K562 (cell line): ENCODE data around the gene API5. TPM values are rescaled to one million over a fixed set of nuclear protein-coding genes. Genes with fewer than 3 reads are reported as not detected.

ENCODE experiments used
- CBX3 ChIP-seq, 2 experiments: IDR thresholded peaks; 1 replicate in 1 of 2; 2 replicates in 1 of 2; pipeline ENCODE4 v1.6.1; 2012; ENCODE audit warnings: inconsistent platforms in 2 of 2, low read length in 2 of 2, borderline replicate concordance in 1 of 2, control low read depth in 1 of 2
- CHCHD3 ChIP-seq: fragments of 250-450 bp; sonication (Bioruptor Pico); IDR thresholded peaks from 2 replicates; pipeline ENCODE4 v2.1.2; 2022; ENCODE audit warnings: mild to moderate bottlenecking
- FOXK1 ChIP-seq: sonication (generic); formaldehyde crosslinking; IDR thresholded peaks from 2 replicates; pipeline ENCODE4 v1.8.0; 2022; ENCODE audit warnings: missing genetic modification reagents, mild to moderate bottlenecking, borderline replicate concordance
- FUS ChIP-seq: fragments of 200-400 bp; formaldehyde crosslinking; optimal IDR thresholded peaks from 2 replicates; pipeline ENCODE3; 2017; ENCODE audit warnings: low read depth, low read length
- HDAC2 ChIP-seq: fragments of 450-650 bp; IDR thresholded peaks from 2 replicates; pipeline ENCODE4 v1.6.1; 2016; ENCODE audit warnings: mild to moderate bottlenecking
- MEIS2 ChIP-seq: fragments of 450-650 bp; IDR thresholded peaks from 2 replicates; pipeline ENCODE4 v1.6.1; 2014; ENCODE audit warnings: mild to moderate bottlenecking; ENCODE audit not compliant: partially characterized antibody
- NCOA2 ChIP-seq, 2 experiments: fragments of 450-650 bp; IDR thresholded peaks; 2 replicates each; pipeline ENCODE4 v1.6.1; 2018; ENCODE audit warnings: mild to moderate bottlenecking in 2 of 2, moderate library complexity in 1 of 2; ENCODE audit not compliant: partially characterized antibody in 2 of 2
- NCOA6 ChIP-seq: fragments of 450-650 bp; IDR thresholded peaks from 2 replicates; pipeline ENCODE4 v1.6.1; 2017; ENCODE audit warnings: mild to moderate bottlenecking
- TOE1 ChIP-seq, 2 experiments: fragments of 450-650 bp in 1 of 2; sonication (generic) in 1 of 2; formaldehyde crosslinking in 1 of 2; IDR thresholded peaks; 2 replicates each; pipeline versions ENCODE4 v1.7.1 to v1.8.0; 2016 to 2022; ENCODE audit warnings: borderline replicate concordance in 2 of 2, mild to moderate bottlenecking in 2 of 2, antibody characterized with exemption in 1 of 2, inconsistent platforms in 1 of 2, low read depth in 1 of 2, missing genetic modification reagents in 1 of 2, moderate library complexity in 1 of 2
- ZNF24 ChIP-seq: fragments of 450-650 bp; IDR thresholded peaks from 2 replicates; pipeline ENCODE4 v1.6.1; 2016
- polyA plus RNA-seq, 8 experiments: library from polyadenylated mRNA; depleted of rRNA in 4 of 8; stranded (reverse) in 5 of 8; unstranded in 3 of 8; fragments of >200 nt; fragmentation: Nextera tagmentation in 2 of 8; fragmentation: Illumina TruSeq in 1 of 8; extraction: Ambion mirVana in 2 of 8; extraction: Trizol in 1 of 8; gene quantifications; 2 replicates each; pipeline versions ENCODE4 v1.2.1 to v1.2.3, GENCODE V29; 2011 to 2014; ENCODE audit warnings: inconsistent platforms in 1 of 8, missing spikeins in 1 of 8
- total RNA-seq, 7 experiments: library from RNA; depleted of rRNA in 6 of 7; stranded (reverse); fragments of >200 nt in 6 of 7; fragmentation: Illumina TruSeq in 2 of 7; extraction: Trizol in 2 of 7; gene quantifications; 2 replicates each; pipeline versions ENCODE4 v1.2.1 to v1.2.3, GENCODE V29; 2011 to 2021; ENCODE audit warnings: low replicate concordance in 1 of 7
- TF ChIP-seq, protein P1 (sequence below): sonication (generic); formaldehyde crosslinking; IDR thresholded peaks from 2 replicates; pipeline ENCODE4 v1.8.0; 2022; ENCODE audit warnings: mild to moderate bottlenecking, missing genetic modification reagents, borderline replicate concordance
- TF ChIP-seq, protein P2 (sequence below): sonication (generic); formaldehyde crosslinking; IDR thresholded peaks from 2 replicates; pipeline ENCODE4 v1.8.0; 2023; ENCODE audit warnings: mild to moderate bottlenecking, missing genetic modification reagents
- TF ChIP-seq, protein P3 (sequence below): sonication (generic); formaldehyde crosslinking; IDR thresholded peaks from 2 replicates; pipeline ENCODE4 v1.9.0; 2022; ENCODE audit warnings: mild to moderate bottlenecking, missing genetic modification reagents
- TF ChIP-seq, protein P4 (sequence below): fragments of 250-450 bp; sonication (Bioruptor Pico); IDR thresholded peaks from 2 replicates; pipeline ENCODE4 v1.9.0; 2021; ENCODE audit warnings: mild to moderate bottlenecking, inconsistent platforms
- TF ChIP-seq, protein P5 (sequence below): sonication (generic); formaldehyde crosslinking; IDR thresholded peaks from 2 replicates; pipeline ENCODE4 v1.8.1; 2023; ENCODE audit warnings: mild to moderate bottlenecking, missing genetic modification reagents

Gene API5
- total and polyA plus RNA-seq, 9 of the 15 experiments (the other 6 are each of a cell fraction or from before 2014, with no cell fraction given), result 59.8 to 146 (median 123) TPM

DNA sequence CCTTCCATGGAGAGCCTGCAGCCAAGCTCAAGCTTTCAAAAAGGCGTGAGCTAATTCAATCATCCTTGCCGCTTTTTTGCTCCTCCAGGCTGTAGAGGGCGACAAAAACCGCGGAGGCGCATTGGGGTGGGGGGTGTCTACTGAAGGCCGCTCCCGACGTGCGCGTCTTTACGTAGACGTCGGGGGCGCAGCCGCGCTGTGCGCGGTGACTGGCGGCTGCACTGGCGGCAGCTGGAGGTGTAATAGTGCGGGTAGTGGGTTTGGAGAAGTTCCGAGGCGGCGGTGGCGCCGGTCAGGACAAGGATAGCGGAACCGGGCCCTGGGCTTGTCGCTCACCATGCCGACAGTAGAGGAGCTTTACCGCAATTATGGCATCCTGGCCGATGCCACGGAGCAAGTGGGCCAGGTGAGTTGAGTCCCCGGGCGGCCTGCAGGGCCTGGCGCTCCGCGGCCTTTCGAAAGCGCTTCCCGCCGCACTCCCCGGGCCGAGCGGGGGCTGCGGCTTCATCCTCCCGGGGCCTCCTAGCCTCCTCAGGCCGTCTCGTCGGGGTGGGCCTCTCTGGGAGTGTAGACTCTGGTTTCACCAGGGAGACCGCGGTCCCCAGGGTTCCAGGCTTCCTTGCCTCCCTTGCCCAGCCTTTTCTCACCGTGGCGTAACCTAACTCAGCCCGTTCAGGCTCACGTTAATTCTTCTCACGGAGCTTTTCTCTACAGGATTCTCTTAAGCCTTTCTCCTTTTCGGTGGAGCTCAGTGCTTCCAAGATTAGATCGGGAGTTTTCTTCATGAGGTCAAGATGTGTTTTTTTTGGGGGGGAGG is at the start of gene API5 (continued):
- TF ChIP-seq CBX3 (IDR thresholded peaks at IDR 0.05; ENCODE audit: borderline replicate concordance in 1 of 2, low read length in 2 of 2) (peak in 1 of 2 experiments; percentile 78; a peak in 1 of 3 replicates), FUS (no peak), NCOA2 (IDR thresholded peaks at IDR 0.05; ENCODE audit: partially characterized antibody in 2 of 2) (no peak), CHCHD3 (CRISPR knock-in tag) (no peak), TOE1 (IDR thresholded peaks at IDR 0.05; ENCODE audit: borderline replicate concordance) (peak; percentile 55; the same call in 1 of the 2 replicates), TOE1 (CRISPR knock-in tag; IDR thresholded peaks at IDR 0.05; ENCODE audit: borderline replicate concordance, low read depth) (no peak), ZNF24 (peak; percentile 83), NCOA6 (peak; percentile 99), MEIS2 (peak; percentile 57), FOXK1 (CRISPR knock-in tag) (0 out of 2 replicates have a peak, but pooled peaks have one; percentile 33), HDAC2 (no peak)
- TF ChIP-seq, protein P1, sequence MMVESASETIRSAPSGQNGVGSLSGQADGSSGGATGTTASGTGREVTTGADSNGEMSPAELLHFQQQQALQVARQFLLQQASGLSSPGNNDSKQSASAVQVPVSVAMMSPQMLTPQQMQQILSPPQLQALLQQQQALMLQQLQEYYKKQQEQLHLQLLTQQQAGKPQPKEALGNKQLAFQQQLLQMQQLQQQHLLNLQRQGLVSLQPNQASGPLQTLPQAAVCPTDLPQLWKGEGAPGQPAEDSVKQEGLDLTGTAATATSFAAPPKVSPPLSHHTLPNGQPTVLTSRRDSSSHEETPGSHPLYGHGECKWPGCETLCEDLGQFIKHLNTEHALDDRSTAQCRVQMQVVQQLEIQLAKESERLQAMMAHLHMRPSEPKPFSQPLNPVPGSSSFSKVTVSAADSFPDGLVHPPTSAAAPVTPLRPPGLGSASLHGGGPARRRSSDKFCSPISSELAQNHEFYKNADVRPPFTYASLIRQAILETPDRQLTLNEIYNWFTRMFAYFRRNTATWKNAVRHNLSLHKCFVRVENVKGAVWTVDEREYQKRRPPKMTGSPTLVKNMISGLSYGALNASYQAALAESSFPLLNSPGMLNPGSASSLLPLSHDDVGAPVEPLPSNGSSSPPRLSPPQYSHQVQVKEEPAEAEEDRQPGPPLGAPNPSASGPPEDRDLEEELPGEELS (CRISPR knock-in tag), result no peak
- TF ChIP-seq, protein P2, sequence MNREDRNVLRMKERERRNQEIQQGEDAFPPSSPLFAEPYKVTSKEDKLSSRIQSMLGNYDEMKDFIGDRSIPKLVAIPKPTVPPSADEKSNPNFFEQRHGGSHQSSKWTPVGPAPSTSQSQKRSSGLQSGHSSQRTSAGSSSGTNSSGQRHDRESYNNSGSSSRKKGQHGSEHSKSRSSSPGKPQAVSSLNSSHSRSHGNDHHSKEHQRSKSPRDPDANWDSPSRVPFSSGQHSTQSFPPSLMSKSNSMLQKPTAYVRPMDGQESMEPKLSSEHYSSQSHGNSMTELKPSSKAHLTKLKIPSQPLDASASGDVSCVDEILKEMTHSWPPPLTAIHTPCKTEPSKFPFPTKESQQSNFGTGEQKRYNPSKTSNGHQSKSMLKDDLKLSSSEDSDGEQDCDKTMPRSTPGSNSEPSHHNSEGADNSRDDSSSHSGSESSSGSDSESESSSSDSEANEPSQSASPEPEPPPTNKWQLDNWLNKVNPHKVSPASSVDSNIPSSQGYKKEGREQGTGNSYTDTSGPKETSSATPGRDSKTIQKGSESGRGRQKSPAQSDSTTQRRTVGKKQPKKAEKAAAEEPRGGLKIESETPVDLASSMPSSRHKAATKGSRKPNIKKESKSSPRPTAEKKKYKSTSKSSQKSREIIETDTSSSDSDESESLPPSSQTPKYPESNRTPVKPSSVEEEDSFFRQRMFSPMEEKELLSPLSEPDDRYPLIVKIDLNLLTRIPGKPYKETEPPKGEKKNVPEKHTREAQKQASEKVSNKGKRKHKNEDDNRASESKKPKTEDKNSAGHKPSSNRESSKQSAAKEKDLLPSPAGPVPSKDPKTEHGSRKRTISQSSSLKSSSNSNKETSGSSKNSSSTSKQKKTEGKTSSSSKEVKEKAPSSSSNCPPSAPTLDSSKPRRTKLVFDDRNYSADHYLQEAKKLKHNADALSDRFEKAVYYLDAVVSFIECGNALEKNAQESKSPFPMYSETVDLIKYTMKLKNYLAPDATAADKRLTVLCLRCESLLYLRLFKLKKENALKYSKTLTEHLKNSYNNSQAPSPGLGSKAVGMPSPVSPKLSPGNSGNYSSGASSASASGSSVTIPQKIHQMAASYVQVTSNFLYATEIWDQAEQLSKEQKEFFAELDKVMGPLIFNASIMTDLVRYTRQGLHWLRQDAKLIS, result 0 out of 2 replicates have a peak, but pooled peaks have one; percentile 39
- TF ChIP-seq, protein P3, sequence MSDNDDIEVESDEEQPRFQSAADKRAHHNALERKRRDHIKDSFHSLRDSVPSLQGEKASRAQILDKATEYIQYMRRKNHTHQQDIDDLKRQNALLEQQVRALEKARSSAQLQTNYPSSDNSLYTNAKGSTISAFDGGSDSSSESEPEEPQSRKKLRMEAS, result peak; percentile 59; the same call in 1 of the 2 replicates
- TF ChIP-seq, protein P4, sequence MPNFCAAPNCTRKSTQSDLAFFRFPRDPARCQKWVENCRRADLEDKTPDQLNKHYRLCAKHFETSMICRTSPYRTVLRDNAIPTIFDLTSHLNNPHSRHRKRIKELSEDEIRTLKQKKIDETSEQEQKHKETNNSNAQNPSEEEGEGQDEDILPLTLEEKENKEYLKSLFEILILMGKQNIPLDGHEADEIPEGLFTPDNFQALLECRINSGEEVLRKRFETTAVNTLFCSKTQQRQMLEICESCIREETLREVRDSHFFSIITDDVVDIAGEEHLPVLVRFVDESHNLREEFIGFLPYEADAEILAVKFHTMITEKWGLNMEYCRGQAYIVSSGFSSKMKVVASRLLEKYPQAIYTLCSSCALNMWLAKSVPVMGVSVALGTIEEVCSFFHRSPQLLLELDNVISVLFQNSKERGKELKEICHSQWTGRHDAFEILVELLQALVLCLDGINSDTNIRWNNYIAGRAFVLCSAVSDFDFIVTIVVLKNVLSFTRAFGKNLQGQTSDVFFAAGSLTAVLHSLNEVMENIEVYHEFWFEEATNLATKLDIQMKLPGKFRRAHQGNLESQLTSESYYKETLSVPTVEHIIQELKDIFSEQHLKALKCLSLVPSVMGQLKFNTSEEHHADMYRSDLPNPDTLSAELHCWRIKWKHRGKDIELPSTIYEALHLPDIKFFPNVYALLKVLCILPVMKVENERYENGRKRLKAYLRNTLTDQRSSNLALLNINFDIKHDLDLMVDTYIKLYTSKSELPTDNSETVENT, result no peak; the same call in none of the 2 replicates
- TF ChIP-seq, protein P5, sequence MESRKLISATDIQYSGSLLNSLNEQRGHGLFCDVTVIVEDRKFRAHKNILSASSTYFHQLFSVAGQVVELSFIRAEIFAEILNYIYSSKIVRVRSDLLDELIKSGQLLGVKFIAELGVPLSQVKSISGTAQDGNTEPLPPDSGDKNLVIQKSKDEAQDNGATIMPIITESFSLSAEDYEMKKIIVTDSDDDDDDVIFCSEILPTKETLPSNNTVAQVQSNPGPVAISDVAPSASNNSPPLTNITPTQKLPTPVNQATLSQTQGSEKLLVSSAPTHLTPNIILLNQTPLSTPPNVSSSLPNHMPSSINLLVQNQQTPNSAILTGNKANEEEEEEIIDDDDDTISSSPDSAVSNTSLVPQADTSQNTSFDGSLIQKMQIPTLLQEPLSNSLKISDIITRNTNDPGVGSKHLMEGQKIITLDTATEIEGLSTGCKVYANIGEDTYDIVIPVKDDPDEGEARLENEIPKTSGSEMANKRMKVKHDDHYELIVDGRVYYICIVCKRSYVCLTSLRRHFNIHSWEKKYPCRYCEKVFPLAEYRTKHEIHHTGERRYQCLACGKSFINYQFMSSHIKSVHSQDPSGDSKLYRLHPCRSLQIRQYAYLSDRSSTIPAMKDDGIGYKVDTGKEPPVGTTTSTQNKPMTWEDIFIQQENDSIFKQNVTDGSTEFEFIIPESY (CRISPR knock-in tag), result peak; percentile 18; the same call in 1 of the 2 replicates
